DMS79 (cell line): ENCODE measurements around the gene SPPL2C.
A peak's percentile ranks its signal among the peaks of the same experiment; 100 is the strongest.
"Not testable (repeated sequence)": the region's sequence is repeated elsewhere in the genome, so short reads cannot be mapped to it uniquely, and the experiment has no call there.

Experiments
- DNase-seq: peaks from one replicate; lab custom pipeline; 2025; lab: John Stamatoyannopoulos, UW

SPPL2C gene

DNA sequence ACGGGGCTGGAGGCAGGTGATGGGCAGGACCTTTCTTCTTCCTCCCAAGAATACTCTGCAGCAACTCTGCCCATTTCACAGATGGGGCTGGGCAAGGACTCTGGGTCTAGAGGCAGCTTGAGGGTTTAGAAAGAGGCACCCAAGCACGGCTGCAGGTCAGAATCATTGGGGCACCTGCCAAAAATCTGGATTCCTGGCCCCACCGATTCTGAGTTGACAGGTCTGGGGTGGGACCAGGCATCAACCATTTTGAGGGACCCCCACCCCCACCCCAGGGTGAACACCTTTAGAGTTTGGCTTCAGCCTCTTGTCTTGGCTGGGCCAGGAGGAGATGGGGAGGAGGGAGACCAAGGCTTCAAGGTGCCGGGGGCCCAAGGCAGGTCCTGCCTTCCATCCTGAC, 5.3 kb downstream of the SPPL2C start:
- DNase-seq, result no peak

DNA sequence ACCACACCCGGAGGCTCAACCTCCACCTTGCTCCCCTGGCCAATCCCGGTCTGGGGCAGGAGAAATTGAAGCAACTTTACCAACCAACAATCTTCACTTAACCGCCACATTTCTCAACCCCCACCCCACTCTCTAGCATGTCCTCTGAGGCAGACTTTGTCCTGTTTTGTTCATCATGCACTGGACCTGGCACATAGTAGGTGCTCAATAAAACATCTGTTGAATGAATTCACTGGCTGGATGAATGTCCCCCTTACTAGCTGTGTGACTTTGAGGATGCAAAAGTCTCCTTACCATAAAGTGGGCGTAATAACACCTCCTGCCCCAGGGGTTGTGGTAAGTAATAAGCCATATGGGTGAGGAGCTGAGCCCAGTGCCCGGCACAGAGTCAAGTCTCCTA, 5.8 kb downstream of the SPPL2C start:
- no peak for DNase-seq

DNA sequence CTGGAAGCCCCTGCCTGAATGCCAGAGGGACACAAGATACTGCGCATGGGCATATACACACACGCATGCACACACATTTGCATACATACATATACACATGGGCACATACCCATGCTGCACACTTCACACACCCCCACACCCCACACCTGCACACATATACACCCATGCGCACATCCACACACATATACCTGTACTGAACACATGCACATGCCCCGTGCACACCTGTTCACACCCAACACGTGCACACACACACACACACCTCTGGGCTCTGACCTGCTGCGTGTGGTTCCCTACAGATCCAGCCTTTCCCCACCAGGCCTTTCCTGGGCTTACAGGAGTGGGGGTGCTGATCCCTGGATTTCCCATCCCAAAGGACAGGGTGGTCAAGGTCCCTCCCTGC, 6.3 kb downstream of the SPPL2C start:
- DNase-seq, result no peak

DNA sequence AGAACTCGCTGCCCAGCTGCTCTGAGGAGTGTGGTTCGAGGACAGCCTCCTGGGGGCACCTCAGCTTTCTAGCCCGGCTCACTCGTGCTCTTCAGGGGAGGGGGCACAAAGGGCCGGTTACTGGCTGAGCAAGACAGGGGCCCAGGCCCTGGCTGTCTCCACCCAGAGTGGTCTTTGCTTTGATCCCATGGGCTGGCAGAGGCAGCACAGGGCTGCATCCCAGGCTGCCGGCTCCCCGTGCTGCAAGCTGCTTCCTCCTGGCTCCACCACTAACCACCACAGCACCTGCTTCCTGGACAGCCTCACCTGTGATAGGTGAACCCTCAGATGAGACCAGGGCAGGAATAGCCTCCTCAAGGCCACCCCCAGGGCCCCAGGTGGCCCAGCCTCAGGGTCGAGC, 6.8 kb downstream of the SPPL2C start:
- DNase-seq, result no peak

DNA sequence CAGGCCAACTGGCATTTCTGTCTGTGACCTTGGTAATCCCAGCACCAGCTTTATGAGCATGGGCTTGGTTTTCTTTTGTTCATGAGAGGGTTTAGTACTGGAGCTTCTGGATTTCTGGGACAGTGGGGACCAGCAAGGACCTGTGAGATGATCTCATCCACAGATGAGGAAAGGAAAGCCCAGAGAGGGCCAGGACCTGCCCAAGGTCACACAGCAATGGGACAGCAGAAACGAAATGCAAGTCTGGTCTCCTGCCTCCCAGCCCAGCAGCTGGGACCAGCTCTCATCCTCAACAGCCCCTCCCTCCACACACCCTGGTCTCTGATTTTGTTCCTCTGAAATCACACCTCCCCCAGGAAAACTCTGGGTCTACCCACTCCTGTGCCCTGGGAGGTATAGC, 7.2 kb downstream of the SPPL2C start:
- no peak for DNase-seq

DNA sequence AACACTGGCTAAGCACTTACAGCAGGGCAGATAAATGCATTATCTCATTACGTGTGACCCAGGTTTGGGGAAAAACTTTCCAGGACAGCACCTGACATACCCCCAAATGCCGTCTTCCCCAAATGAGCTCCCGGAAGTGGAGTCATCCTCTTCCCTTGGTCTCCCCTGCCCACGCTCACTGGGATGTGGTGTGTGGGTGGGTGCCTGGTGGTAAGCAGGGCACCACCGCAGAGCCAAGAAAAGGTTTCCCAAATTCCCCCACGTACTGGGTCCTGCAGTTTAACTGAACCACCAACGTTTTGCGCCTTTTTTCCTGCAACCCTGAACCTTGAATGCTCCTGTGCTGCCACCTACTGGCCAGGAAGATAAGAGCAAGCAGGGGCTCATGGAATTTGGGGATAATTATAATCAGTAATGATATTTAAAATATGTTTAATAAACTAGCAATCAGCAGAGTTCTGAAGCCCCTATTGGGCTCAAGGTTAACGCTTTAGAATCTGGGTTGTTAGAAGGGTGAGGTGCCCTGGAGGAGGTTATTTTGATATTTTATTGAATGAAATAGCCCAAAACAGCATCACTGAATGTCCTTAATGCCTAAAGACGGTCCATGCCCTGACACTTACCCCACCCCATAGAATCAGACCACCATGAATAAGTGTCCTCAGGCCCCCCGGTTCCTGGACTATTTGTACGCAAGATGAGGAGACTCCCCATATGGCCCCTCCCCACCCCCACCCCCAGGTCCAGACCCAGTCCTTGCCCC, 8.0 kb downstream of the SPPL2C start:
- DNase-seq, result peak; percentile 52

DNA sequence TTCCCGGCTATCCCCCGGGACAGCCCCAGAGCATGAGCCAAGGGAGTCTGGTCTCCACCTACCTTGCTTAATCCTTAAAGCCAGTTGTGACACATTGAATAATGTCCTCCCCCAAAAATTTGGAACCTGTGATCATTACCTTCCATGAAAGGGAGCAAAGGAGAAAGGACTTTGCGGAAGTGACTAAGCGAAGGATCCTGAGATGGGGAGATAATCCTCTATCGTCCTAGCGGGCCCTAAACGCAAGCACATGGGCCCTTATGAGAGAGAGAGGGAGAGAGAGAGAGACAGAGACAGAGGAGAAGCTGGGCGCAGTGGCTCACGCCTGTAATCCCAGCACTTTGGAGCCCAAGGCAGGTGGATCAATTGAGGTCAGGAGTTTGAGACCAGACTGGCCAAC, 9.5 kb downstream of the SPPL2C start:
- DNase-seq, result no peak

DNA sequence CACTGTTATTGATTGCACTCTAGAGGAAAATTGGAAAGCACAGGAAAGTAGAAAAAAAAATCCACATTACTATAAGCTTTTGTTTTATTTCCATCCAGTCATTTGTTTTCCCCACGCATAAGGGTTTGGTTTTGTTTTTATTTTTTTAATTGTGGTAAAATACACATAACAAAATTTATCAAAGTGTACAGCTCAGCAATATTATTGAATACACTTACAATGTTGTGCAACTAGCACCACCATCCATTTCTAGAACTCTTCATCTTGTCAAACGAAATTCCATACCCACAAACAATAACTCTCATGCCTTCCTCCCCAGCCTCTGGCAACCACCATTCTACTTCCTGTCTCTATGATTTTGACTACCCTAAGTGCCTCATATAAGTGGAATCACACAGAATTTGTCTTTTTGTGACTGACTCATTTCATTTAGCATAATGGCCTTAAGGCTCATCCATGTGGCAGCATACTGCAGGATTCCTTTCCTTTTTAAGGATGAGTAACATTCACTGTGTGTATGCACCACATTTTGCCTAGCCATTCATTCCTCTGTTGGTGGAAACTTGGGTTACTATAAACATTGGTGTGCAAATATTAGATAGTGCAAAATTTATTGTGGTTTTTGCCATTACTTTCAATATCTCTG, 11.1 kb downstream of the SPPL2C start:
- DNase-seq, result no peak

DNA sequence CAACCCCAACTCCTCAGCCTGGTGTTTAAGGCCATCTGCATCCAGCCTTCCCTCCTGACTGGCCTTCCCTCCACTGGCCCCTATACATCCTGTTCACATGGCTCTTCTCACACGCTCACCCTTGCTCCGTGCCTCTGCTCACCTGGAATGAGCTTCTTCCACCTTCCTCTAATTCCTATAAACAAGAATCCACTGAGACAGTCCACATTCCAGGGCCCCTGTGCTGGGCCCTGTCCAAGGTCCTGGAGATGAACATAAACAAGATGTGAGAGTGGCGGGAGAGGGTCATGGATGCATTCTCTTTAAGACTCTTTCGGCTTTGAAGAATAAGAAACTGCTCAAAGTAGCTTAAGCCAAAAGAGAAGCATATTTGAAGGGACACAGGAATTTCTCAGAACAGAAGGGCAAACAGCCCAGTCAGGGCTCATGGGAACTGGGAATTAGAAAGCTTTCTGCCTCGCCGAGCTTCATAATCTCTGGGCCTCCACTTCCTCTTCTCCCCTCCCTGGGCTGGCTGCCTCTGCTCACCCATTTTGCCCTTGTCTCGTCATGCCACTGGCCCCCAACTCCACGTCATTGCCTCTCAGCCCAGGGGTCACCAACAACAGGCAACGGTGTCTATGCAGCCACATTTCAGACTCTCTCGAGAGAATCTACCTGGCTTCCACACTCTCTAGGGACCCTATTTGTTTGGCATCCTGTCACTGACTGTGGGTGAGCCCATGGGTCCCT, 13.5 kb downstream of the SPPL2C start:
- no peak for DNase-seq

DNA sequence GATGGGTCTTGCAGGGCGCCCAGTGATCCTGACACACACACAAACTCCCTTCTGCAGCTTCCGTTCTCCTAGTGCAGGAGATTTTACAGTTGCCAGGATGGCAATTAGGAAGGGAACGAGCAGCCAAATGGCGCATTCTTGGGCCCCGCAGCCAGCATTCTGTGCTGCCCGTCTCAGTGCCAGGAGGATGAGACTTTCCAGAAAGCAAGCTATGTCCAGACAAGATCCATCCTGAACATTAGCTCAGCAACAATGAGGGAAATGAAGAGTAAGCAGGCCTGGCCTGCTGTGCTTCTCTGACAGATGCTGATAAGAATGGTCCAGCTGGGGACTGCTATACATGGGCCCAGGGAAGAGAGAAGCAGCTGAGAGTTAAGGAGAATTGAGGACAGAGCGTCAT, 16.5 kb downstream of the SPPL2C start:
- no peak for DNase-seq

DNA sequence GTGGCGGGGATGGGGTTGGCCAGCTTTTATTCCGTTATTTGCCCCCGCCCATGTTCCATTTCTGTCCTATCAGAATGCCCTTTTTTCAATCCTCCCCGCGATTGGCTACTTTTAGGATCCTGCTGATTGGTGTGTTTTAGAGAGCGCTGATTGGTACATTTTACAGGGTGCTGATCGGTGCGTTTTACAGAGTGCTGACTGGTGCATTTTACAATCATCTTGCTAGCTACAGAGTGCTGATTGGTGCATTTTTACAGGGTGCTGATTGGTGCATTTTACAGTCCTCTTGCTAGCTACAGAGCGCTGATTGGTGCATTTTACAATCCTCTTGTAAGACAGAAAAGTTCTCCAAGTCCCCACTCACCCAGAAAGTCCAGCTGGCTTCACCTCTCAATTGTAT, 17.4 kb downstream of the SPPL2C start:
- DNase-seq, result not testable (repeated sequence)

DNA sequence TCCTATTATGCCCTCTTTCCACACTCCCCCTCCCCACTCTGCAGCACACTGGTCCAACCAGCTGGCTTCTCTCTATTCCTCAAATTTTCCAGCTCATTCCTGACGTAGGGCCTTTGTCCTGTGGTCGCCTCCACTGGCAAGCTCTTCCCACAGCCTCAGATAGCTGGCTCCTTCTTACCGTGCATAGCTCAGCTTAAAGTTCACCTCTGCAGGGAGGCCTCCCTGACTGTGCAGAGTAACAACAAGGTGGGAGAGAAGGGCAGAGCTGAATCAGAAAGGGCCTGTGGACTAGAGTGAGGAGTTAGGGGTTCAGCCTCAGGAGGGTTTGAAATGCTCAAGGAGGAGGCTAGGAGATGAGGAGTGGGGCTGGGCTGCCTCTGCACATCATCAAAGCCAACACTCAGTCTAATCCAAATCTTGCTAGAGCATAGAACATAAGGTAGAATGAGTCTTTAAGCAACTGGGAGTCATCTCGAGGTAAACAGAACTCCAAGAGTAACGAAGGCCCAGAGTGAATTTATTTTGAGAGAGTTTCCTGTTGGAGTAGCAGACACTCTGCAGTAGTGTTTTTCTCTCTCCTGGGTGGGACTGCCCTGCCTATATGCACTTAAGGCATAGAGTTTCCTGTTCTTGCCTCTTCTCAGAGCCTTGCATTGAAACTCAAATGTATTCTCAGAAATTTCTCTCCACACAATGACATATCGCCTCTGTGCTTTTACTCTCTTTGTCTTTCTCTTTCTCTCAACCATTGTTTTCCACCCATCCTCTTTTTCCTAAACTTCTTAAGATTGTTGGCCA, 19.4 kb downstream of the SPPL2C start:
- DNase-seq, result no peak

DNA sequence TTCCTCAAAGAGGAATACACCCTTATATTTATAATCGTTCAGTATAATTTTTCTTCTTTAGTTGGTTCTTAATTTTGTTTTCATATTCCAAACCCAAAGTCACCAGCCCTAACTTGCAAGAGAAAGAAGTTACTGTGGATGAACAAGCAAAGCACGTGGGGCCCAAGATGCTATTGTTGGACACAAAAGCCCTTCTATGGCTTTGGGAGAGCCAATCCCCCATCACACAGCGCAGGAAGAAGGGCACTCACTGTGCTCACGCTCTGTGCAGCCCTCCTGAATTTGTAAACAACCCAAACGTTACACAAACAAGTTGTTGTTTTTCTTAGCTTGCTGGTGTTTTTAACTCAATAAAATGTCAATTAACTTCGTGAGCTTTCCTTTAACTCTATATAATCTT, 22.5 kb downstream of the SPPL2C start:
- DNase-seq, result no peak

DNA sequence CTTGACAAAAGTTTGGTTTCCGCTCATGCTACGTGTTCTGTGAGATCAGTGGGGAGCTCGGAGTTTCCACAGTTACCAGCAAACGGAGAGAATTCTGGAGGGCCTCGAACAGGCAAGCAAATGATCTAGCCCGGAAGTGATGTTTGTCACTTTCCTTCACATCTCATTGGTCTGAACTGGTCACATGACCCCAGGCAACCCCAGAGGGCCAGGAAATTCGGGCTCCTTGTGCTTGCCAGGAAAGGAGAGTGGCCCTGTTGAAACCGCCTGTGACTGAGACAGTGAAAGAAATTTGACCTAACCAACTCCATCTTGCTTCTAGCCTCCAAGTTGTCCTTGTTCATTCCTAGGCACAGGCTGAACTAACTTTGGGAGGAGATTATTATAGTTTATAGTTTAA, 23.0 kb downstream of the SPPL2C start:
- no peak for DNase-seq

DNA sequence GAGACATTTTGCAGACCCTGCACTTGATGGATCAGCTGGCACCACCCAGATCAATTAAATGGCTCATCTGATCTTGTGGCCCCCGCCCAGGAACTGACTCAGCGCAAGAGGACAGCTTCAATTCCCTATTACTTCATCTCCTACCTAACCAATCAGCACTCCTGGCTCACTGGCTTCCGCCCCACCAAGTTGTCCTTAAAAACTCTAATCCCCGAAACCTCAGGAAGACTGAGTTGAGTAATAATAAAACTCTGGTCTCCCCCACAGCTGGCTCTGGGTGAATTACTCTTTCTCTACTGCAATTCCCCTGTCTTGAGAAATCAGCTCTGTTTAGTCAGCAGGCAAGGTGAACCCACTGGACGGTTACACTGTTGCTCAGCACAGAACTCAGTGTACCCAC, 23.6 kb downstream of the SPPL2C start:
- DNase-seq, result no peak

DNA sequence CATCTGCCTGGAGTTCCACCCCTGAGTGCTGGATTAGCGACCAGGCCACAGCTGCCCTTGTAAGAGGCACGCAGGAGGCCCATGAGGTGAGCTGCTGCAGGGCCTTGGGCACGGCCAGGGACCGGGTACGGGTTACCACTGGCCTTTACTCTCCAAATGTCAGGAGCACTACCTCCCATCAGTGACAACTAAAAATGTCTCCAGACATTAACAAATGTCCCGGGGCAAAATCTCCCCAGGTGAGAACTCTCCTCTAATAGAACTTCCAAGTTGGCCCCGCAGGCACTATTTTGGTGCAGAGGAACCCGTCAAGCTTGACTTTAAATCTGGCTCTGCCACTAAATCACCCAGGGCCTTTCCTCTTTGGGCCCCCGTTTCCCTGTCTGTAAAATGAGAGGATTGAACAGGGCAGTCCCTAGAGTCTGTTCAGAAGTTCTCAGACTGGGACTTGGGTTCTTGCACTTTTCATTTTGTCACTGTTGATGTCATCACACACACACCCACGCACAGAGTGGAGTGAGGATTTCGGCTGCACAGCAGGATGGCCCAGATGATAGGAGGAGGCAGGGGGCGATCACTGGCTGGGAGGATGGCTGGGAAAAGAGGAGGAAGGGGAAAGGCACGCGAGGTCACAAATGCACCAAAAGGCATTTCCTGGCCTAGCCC, 25.1 kb downstream of the SPPL2C start:
- DNase-seq, result no peak

DNA sequence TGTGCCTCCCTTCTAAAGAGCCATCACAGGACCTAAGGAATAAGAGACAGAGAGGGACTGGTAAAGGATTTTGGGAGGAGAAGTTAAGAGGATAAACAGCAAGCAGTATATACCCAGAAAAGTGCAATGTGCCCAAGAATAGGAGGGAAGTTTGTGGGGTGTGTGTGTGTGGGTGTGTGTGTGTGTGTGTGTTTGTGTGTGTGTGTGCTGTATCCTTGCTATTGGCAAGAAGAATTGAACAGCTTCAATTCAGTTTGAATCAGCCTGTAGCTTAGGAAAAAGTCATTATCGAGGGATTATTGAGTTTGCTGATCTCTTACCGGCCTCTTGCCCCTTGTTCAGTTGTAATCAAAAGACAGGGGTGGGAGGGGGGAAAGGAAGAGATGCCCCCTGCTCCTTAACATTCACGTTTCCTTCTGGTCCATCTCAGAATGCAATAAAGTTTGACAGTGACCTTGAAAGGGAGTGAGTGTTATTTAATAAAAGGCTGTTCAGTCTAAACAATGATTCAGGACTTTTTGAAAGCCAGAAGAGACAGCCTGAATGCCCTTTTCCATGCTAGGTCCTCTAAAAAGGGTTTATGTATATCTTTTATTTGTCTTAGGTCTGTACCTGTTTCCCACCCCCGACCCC, 25.8 kb downstream of the SPPL2C start:
- no peak for DNase-seq

DNA sequence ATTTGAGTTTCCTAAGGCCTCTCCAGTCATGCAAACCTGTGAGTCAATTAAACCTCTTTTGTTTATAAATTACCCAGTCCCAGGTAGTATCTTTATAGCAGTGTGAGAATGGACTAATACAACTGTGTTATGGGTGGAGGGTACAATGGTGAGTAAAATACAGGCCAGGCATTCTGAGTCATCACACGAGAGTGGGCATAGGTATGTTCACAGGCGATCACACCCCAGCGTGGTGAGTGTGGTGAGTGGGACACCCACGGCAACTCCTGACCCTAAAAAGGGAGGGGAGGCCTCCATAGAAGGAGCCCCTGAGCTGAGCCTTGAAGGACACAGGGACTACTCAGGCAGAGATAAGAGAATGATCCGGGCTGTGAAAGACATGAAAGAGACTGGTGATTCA, 27.0 kb downstream of the SPPL2C start:
- no peak for DNase-seq

DNA sequence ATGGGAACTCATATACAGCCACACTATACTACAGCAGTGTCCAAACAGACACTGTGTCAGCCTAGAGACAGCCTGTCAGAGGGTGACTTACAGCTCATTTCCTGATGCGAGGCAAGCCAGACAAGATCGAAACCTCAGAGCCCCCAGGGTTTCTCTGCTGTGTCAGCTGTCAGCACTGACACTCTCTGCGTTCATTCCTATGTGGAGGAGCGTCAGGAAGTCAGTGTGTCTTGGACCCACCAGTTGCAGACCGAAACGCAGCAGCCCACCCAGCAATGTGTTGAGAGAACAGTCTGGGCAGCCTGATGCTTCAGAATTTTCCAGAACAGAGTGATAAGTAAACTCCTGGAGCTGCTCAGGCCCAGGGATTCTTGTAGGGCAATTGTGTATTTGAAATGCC, 29.0 kb downstream of the SPPL2C start:
- no peak for DNase-seq

DNA sequence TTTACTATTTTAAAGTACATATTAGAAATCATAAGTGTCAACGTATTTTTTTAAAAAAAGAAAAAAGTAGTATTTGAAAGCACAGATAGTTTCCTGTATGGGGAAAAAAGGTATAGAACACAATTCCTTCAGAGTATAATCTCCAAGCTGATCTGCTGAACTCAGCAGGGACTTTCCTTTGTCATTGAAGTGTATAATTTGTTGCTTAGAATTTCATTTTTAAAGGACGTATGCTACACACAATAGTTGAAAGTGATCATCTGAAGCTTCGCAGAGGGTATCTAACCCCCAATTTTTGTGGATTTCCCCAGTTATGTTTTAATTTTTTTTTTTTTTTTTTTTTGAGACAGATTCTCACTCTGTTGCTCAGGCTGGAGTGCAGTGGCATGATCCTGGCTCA, 29.5 kb downstream of the SPPL2C start:
- DNase-seq, result no peak

DNA sequence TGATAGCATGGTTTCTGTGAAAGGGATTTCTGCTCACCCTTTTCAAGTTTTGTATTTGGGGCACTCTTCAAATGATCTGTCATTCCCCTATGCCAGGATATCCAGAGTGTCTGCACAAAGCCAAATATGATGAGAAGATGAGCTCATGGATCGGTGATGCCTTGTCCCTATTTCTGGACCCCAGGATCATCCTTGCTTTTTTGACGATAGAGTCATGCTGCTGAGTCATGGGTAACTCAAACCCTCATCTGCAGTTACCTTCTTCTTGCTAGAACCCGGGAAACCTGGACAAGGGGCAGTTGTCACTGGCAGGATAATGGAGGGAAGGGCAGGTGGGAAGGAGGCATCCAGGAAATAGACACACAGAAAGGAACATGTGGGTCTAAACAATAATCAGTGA, 31.9 kb downstream of the SPPL2C start:
- no peak for DNase-seq
